ENCODE results near the gene PXN. TPM values are rescaled to one million over a fixed set of nuclear protein-coding genes. Genes with fewer than 3 reads are reported as not detected.

The PXN gene
- 11.6 TPM for total RNA-seq (ENCODE audit: insufficient read depth, low replicate concordance)

DNA sequence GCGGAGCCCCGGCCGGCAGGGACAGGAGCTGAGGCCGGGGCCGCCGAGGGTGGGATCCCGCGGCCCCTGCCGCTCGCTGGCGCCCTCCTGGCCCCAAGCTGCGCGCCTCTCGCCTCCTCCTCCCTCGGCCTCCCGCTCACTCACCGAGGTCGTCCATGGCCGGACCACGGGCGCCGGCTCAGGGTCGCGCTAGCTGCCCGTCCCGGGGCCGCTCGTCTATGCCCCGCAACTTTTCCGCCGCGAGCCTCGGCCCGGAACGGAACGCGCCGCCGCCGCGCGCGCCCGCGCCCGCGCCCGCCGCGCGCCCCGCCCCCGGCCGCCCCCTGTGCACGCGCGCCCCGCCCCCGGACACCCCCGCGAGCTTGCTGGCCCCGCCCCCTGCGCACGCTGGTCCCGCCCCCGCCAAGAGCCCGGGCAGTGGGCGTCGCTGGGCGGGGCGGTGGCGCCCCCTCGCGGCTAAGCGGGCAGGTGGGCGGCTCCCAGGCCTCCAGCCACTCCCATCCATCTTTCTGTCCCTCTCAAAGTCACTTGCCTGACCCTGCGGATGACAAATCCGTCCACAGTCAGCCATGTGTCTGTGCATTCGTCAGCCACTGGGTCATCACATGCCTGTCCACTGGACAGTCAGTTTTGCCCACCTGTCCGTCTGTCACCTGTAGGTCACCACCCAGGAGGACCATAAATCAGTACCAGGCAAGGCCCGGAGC is at the start of gene PXN:
PXN (minus strand) TSS at position 258 of the 707 bp plus-strand sequence; CDS start at position 157, 101 bp downstream.
- peak; percentile 76 for DNase-seq (ENCODE audit: low spot score)

GRCh38 chr12:120314220-120314619 is 48.7 kb upstream of the PXN start:
- no peak for DNase-seq (ENCODE audit: low spot score)

- DNase-seq (ENCODE audit: low spot score): peak; percentile 98
Observed at GRCh38 chr12:120301962-120302815, 36.7 kb upstream of the PXN start, which contains the start of gene SIRT4. Gene SIRT4, plus strand, starts transcription at chr12:120302321. Its CDS starts 1,241 bp downstream, at chr12:120303562.

DNA sequence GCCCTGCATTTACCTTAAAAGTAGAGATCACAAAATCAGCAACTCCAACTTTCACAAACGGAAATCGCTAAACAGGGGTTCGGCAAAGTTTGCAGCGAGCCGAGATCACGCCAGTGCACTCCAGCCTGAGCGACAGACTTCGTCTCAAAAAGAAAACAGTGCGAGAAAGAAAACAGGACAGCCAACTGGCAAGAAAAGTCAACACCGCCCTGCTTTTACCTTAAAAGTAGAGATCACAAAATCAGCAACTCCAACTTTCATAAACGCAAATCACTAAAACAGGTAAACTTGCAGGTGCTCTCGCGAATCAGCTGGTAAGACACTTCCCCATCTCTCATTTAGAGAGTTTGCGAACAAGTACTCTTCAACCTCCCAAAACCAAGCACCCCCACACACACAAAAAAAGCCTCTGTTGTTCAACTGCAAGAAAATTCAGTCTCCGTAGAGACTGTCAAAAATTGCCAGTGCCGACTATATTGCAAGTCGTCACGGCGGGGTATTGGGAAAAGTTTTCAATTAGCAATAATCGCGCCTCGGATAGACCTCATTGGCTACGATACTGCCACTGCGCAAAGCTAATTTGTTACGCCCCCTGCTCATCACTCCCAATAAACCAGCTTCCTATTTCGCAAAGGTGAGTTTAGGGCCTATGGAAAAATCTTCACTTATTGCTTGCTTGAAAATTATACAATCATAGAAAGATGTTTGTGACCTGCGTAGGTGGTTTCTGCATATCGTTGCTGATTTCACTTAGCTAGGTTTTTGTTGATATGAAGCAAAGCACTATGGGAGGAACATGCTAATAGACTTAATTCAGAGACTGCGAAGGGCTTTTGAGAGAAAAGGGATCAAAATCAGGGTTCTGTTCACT is 27.4 kb upstream of the PXN start, which contains the start of gene RNU4-1:
RNU4-1 (minus strand) TSS at position 577 of the 871 bp plus-strand sequence.
- peak; percentile 97 for DNase-seq (ENCODE audit: low spot score)

DNA sequence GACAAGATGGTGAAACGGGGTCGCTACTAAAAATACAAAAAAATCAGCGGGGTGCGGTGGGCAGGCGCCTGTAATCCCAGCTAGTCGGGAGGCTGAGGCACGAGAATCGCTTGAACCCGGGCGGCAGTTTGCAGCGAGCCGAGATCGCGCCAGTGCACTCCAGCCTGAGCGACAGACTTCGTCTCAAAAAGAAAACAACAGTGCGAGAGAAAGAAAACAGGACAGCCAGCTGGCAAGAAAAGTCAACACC is 26.8 kb upstream of the PXN start:
- no peak for DNase-seq (ENCODE audit: low spot score)

DNA sequence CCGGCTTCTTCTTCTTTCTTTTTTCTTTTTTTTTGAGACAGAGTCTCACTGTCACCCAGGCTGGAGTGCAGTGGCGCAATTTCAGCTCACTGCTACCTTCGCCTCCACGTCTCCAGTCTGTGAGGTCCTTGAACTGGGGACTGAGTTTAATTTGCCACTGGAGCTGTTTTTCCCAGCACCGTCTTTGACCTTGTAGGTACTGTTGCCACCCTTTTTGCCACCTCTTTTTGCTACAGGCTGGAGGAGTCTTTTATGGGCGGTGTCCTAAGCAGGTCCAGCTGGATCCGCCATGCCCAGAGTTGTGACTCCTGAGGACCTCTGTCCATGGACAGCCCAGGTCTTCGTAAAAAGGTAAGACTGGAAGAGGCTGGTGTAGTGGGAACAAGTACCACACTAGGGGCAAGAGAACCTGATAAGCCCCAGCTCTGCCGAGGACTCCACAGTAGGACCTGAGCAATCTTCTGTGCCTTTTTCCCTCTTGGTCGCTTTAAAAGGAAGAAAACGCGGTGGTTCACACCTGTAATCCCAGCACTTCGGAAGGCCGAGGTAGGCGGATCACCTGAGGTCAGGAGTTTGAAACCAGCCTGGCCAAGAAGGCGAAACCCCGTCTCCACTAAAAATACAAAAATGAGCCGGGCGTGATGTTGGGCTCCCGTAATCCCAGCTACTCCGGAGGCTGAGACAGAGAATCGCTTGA is 25.2 kb upstream of the PXN start:
- peak; percentile 25 for DNase-seq (ENCODE audit: low spot score)

GRCh38 chr12:120287491-120287890 is 22.0 kb upstream of the PXN start:
- no peak for DNase-seq (ENCODE audit: low spot score)

DNA sequence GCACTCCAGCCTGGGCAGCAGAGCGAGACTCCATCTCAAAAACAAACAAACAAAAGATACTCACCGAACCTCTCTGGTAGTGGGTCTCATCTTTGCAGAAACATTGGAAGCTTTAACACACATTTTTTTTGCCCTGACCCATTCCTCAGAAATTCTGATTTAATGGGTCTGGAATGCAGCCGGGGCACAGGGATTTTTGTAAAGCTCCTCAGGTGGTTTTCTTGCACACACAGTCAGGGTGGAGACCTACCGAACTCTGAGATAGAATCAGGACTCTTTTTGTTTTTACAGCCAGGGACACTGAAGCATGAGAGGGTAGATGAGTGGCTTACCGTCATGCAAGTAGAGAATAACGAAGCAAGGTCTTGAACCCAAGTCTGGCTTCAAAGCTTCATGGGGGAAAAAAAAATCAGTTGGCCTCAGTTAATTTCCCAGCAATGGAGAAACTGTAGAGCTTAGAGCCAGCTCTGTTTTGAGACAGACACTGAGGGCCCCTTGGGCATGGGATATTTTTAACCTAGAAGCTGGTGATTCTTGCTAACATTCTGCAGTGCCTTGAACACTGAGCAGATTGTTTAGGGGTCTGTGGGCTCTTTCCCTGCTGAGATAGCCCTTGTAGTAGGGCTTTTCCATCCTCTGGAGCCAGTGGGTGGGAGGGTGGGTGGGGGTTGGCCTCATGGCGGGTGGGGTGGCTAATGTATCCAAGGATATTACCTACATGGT is 21.4 kb upstream of the PXN start:
- peak; percentile 53 for DNase-seq (ENCODE audit: low spot score)

GRCh38 chr12:120284381-120284780 is 18.9 kb upstream of the PXN start:
- DNase-seq (ENCODE audit: low spot score): no peak

- peak; percentile 89 for DNase-seq (ENCODE audit: low spot score)
Observed at GRCh38 chr12:120283318-120283717, 17.8 kb upstream of the PXN start.

GRCh38 chr12:120278137-120279069 is 12.9 kb upstream of the PXN start:
- DNase-seq (ENCODE audit: low spot score): no peak

GRCh38 chr12:120276734-120277133 is 11.2 kb upstream of the PXN start:
- no peak for DNase-seq (ENCODE audit: low spot score)

DNA sequence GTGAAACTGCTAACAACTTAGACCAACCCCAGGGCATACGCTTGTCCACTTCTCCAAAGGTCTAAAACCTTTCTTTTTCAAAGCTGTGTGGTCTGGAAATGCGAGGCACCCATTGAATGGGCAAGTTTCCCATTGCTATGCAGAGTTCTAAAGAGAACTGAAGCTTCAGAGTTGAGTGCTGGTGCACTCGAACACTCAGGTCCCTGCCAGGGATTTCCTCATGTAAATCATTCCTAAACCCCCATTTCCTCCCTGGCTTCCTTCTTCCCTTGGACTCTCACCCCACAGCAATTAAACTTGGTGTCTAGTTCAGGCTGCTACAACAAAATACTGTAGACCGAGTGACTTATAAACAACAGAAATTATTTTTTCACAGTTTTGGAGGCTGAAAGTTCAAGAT is 2.2 kb upstream of the PXN start:
- peak; percentile 36 for DNase-seq (ENCODE audit: low spot score)

GRCh38 chr12:120266180-120266870 is 795 bp upstream of the PXN start:
- DNase-seq (ENCODE audit: low spot score): no peak

DNA sequence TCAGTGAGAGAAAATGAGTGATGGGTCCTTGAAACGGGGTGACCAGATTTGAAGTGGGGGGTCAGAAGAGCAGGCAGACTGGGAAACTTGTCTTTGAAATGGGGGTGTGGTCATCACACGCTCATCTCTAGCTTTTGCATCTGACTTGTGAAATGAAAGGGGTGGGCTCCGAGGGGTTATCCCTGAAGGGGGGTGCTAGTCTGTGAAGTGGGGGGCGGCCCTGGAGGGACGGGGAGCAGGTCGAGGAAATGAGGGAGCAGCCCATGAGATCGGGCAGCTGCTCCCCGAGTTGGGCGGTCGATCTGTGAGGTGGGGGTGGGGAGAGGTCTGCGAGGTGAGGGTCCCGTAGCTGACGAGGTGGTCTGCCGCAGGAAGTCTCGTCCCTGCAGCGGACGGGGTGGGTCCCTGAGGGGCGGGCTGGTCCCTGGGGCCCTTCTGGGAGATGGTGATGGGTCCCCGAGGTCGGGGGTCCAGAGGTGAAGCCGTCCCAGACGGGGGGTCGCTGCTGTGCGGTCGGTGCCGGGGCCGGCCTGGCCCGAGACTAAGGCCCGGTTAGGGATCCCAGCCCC is 542 bp downstream of the PXN start:
- no peak for DNase-seq (ENCODE audit: low spot score)

GRCh38 chr12:120264086-120264903 is 1.2 kb downstream of the PXN start:
- DNase-seq (ENCODE audit: low spot score): peak; percentile 47

GRCh38 chr12:120263748-120264085 is 1.8 kb downstream of the PXN start:
- no peak for DNase-seq (ENCODE audit: low spot score)

Data from umbilical cord (tissue), 2 donors.